ENCODE data around the gene MYO18A. TPM values are rescaled to one million over a fixed set of nuclear protein-coding genes. Genes with fewer than 3 reads are reported as not detected.

The MYO18A gene
- total RNA-seq, 1 donor from 2014 or later = 45.9 TPM

DNA sequence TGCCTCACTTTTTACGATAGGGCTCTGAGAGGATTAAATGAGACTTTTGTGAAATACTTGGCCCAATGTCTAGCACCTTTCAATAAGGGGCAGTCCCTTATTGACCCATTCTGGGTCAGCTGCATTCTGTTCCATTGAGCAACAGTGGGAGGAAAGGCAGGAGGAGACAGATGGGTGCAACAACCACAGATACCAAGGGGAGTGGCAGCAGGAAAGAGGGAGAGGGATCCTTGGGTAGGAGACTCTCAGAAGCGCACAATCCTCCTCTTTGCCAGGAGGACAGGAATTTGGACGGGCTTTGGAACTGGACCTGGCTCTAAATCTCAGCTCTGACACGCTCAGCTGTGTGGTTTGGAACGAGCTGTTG is 133.7 kb downstream of the MYO18A start:
- Mint-ChIP-seq H3K9me3 (ENCODE audit: unreplicated experiment) (no peaks in the 10 kb centered on the region), H3K36me3 (ENCODE audit: low read depth, unreplicated experiment) (no peaks in the 10 kb centered on the region), H3K4me1 (ENCODE audit: low read depth, unreplicated experiment) (peaks cover 27% of the 10 kb centered on the region), H3K27me3 (ENCODE audit: low read depth, unreplicated experiment) (peaks cover 11% of the 10 kb centered on the region), H3K4me3 (ENCODE audit: unreplicated experiment) (no peak overlapping the region), H3K27ac (ENCODE audit: unreplicated experiment) (no peak overlapping the region)
- Histone ChIP-seq H3K27me3 (ENCODE audit: insufficient read depth, low read length) (peaks cover 6% of the 10 kb centered on the region), H3K9me3 (ENCODE audit: insufficient read depth, low read depth, low read length) (no peaks in the 10 kb centered on the region), H4K20me1 (ENCODE audit: insufficient read depth, low read length) (no peaks in the 10 kb centered on the region), H3K27ac (ENCODE audit: low read depth, low read length) (no peak overlapping the region), H3K79me2 (ENCODE audit: insufficient read depth, low read length) (no peaks in the 10 kb centered on the region), H3K4me2 (ENCODE audit: low read length) (no peak overlapping the region), H3K9ac (ENCODE audit: low read length) (no peak overlapping the region), H3K4me1 (ENCODE audit: insufficient read depth, low read length) (peaks cover 25% of the 10 kb centered on the region), H3K4me3 (ENCODE audit: insufficient read depth, low read depth, low read length) (no peak overlapping the region), H3K36me3 (ENCODE audit: insufficient read depth, low read length) (no peaks in the 10 kb centered on the region), H2AFZ (ENCODE audit: low read depth, low read length) (no peak overlapping the region)
- FAIRE-seq (no peak), DNase-seq (ENCODE audit: low read depth) (no peak)
- TF ChIP-seq, protein P1, sequence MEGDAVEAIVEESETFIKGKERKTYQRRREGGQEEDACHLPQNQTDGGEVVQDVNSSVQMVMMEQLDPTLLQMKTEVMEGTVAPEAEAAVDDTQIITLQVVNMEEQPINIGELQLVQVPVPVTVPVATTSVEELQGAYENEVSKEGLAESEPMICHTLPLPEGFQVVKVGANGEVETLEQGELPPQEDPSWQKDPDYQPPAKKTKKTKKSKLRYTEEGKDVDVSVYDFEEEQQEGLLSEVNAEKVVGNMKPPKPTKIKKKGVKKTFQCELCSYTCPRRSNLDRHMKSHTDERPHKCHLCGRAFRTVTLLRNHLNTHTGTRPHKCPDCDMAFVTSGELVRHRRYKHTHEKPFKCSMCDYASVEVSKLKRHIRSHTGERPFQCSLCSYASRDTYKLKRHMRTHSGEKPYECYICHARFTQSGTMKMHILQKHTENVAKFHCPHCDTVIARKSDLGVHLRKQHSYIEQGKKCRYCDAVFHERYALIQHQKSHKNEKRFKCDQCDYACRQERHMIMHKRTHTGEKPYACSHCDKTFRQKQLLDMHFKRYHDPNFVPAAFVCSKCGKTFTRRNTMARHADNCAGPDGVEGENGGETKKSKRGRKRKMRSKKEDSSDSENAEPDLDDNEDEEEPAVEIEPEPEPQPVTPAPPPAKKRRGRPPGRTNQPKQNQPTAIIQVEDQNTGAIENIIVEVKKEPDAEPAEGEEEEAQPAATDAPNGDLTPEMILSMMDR (IDR thresholded peaks at IDR 0.05; ENCODE audit: insufficient read depth, low read depth, low read length) = no peak
- TF ChIP-seq EZH2 (IDR thresholded peaks at IDR 0.05; ENCODE audit: insufficient read depth, low read length) = no peak

DNA sequence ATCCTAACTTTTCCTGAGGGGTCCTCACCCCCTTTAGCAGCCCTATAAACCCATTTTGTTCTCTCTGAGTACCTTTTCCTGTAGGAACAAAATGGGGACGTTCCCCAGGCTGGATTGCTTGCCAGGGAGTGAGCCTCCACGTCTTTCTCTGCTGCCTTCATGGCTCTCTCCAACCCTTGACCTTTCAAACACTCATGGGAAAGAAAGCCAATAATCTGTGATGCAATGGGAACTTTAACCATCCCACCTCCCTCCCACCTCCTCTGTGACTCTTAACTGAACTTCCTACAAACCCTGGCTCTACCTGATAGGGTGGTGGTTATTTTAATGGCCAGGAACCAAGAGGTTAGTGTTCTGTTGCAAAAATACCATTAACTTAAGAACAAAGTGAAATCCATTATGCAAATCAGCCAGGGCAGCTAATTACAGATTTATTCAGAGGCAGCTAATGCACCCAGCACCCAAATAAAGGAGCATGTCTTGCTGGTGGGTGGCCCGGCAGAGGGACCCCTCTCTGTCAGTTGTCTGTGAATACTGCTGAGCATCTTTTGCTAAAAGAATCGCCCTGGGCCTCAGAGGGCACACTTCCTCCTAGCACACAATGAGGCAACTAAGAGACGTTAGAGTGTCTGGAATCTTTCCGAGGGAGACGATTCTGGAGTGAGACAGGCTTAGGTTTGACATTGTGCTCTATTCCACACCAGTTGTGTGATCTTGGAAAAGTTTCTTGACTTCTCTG is 134.3 kb downstream of the MYO18A start:
- Histone ChIP-seq H3K79me2 (ENCODE audit: insufficient read depth, low read length) (no peaks in the 10 kb centered on the region), H3K4me2 (ENCODE audit: low read length) (no peak overlapping the region), H3K4me1 (ENCODE audit: insufficient read depth, low read length) (peaks cover 25% of the 10 kb centered on the region), H3K9me3 (ENCODE audit: insufficient read depth, low read depth, low read length) (no peaks in the 10 kb centered on the region), H3K4me3 (ENCODE audit: insufficient read depth, low read depth, low read length) (no peak overlapping the region), H3K36me3 (ENCODE audit: insufficient read depth, low read length) (no peaks in the 10 kb centered on the region), H4K20me1 (ENCODE audit: insufficient read depth, low read length) (no peaks in the 10 kb centered on the region), H3K27me3 (ENCODE audit: insufficient read depth, low read length) (peaks cover 6% of the 10 kb centered on the region), H2AFZ (ENCODE audit: low read depth, low read length) (no peak overlapping the region), H3K9ac (ENCODE audit: low read length) (no peak overlapping the region), H3K27ac (ENCODE audit: low read depth, low read length) (no peak overlapping the region)
- no peak overlapping the region for H3K4me3 Mint-ChIP-seq (ENCODE audit: unreplicated experiment)
- H3K27me3 Mint-ChIP-seq (ENCODE audit: low read depth, unreplicated experiment) = peaks cover 11% of the 10 kb centered on the region
- TF ChIP-seq, protein P1 (IDR thresholded peaks at IDR 0.05; ENCODE audit: insufficient read depth, low read depth, low read length) = no peak
- no peak for TF ChIP-seq EZH2 (IDR thresholded peaks at IDR 0.05; ENCODE audit: insufficient read depth, low read length)
- H3K27ac Mint-ChIP-seq (ENCODE audit: unreplicated experiment) = no peak overlapping the region
- no peaks in the 10 kb centered on the region for H3K9me3 Mint-ChIP-seq (ENCODE audit: unreplicated experiment)
- no peaks in the 10 kb centered on the region for H3K36me3 Mint-ChIP-seq (ENCODE audit: low read depth, unreplicated experiment)
- H3K4me1 Mint-ChIP-seq (ENCODE audit: low read depth, unreplicated experiment) = peaks cover 27% of the 10 kb centered on the region
- FAIRE-seq (no peak), DNase-seq (ENCODE audit: low read depth) (no peak)

DNA sequence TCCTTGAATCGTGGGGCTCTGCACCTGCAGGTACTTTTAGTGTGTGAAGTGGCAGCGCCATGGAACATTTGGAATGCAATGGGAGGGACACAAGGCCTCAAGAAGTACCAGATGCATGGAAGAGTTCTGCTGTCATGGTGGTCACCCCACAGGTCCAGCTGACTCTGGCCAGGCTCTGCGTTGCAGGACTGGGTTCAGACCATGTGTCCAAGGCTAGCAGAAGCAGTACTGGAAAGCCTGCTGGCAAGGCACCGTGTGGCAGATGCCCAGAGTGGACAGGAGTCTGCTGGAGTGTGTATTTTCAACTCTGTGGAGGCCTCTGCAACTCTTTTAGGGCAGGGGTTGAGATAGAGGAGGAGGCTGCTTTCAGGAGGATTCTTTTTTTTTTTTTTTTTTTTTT is 135.2 kb downstream of the MYO18A start:
- H3K9me3 ChIP-seq (ENCODE audit: insufficient read depth, low read depth, low read length) = no peaks in the 10 kb centered on the region
- H3K79me2 ChIP-seq (ENCODE audit: insufficient read depth, low read length) = no peaks in the 10 kb centered on the region
- H3K9me3 Mint-ChIP-seq (ENCODE audit: unreplicated experiment) = no peaks in the 10 kb centered on the region
- no peak overlapping the region for H3K4me3 Mint-ChIP-seq (ENCODE audit: unreplicated experiment)
- no peaks in the 10 kb centered on the region for H3K36me3 Mint-ChIP-seq (ENCODE audit: low read depth, unreplicated experiment)
- peaks cover 11% of the 10 kb centered on the region for H3K27me3 Mint-ChIP-seq (ENCODE audit: low read depth, unreplicated experiment)
- no peak overlapping the region for H3K4me3 ChIP-seq (ENCODE audit: insufficient read depth, low read depth, low read length)
- H3K4me2 ChIP-seq (ENCODE audit: low read length) = no peak overlapping the region
- H3K27ac Mint-ChIP-seq (ENCODE audit: unreplicated experiment) = no peak overlapping the region
- no peak overlapping the region for H3K27ac ChIP-seq (ENCODE audit: low read depth, low read length)
- DNase-seq (ENCODE audit: low read depth) = no peak
- no peak for FAIRE-seq
- no peaks in the 10 kb centered on the region for H4K20me1 ChIP-seq (ENCODE audit: insufficient read depth, low read length)
- H3K4me1 ChIP-seq (ENCODE audit: insufficient read depth, low read length) = peaks cover 29% of the 10 kb centered on the region
- H3K36me3 ChIP-seq (ENCODE audit: insufficient read depth, low read length) = no peaks in the 10 kb centered on the region
- H2AFZ ChIP-seq (ENCODE audit: low read depth, low read length) = no peak overlapping the region
- H3K27me3 ChIP-seq (ENCODE audit: insufficient read depth, low read length) = peaks cover 6% of the 10 kb centered on the region
- TF ChIP-seq, protein P1 (IDR thresholded peaks at IDR 0.05; ENCODE audit: insufficient read depth, low read depth, low read length) = no peak
- no peak for TF ChIP-seq EZH2 (IDR thresholded peaks at IDR 0.05; ENCODE audit: insufficient read depth, low read length)
- H3K4me1 Mint-ChIP-seq (ENCODE audit: low read depth, unreplicated experiment) = peaks cover 32% of the 10 kb centered on the region
- H3K9ac ChIP-seq (ENCODE audit: low read length) = no peak overlapping the region
